Measurements from ENCODE around the gene CCDC107. TPM values are rescaled to one million over a fixed set of nuclear protein-coding genes. Genes with fewer than 3 reads are reported as not detected.

CCDC107 gene
- total and polyA plus RNA-seq, 2 donors: 25.6 to 43.2 TPM

DNA sequence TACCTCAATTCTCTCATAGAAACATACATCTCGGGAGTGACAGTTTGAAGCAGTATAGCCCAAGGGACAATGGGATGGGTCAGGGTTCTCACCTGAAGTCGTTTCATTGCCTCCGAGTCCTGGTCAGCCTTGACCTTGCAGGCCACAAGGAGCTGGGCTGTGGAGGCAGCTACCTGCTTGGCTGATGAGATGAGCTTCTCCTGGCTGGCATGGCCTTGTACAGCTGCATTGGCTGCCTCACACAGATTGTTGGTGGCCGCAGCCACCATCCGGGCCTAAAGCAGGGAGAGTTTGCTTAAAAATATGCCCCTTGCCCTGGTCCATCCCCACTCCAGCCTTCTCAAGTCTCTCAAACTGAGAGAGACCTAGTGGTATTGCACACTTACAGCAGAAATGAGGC, 40.1 kb downstream of the CCDC107 start:
- Histone ChIP-seq H3K36me3 (ENCODE audit: control insufficient read depth in 2 of 2, insufficient read depth in 2 of 2, low read length in 1 of 2) (peaks cover 65 to 77% of the 10 kb centered on the region in 2 donors), H3K4me3 (ENCODE audit: low read length in 2 of 2) (no peak overlapping the region), H3K27me3 (ENCODE audit: control insufficient read depth in 2 of 2, insufficient read depth in 1 of 2, low read length in 1 of 2) (no peaks in the 10 kb centered on the region), H3K9me3 (ENCODE audit: control insufficient read depth in 2 of 2, insufficient read depth in 1 of 2, low read length in 1 of 2) (no peaks in the 10 kb centered on the region), H3K27ac (ENCODE audit: low read depth in 1 of 2, low read length in 1 of 2) (no peak overlapping the region), H3K4me1 (ENCODE audit: control insufficient read depth in 2 of 2, insufficient read depth in 2 of 2, low read length in 2 of 2) (no peaks in the 10 kb centered on the region)
- WGBS: 98% methylated on average over 5 of the region's 5 CpGs
- no peak for DNase-seq (ENCODE audit: low read depth in 6 of 9, low spot score in 9 of 9)

DNA sequence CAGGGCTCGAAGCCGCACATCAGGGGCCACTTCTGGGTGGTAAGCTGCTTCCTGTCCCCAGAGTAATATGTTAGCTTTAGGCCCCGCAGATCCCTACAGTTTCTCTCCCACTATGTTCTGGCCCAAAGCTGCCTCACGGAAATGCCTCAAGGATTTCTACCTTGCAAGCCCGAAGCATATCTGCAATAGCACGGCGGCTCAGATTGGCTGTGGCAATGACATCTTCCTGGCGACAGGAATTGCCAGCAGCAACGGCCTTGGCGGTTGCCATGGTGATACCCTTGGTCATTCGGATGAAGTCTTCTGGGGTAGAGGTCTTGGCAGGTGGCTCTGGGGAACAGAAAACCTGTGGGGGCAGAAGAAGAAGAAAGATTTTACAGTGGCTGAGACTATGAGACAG, 41.9 kb downstream of the CCDC107 start:
- 97% methylated on average over 11 of the region's 11 CpGs for WGBS
- H3K27ac ChIP-seq (ENCODE audit: low read depth in 1 of 2, low read length in 1 of 2): no peak overlapping the region
- H3K27me3 ChIP-seq (ENCODE audit: control insufficient read depth in 2 of 2, insufficient read depth in 1 of 2, low read length in 1 of 2): no peaks in the 10 kb centered on the region
- no peaks in the 10 kb centered on the region for H3K4me1 ChIP-seq (ENCODE audit: control insufficient read depth in 2 of 2, insufficient read depth in 2 of 2, low read length in 2 of 2)
- no peak for DNase-seq (ENCODE audit: low read depth in 6 of 9, low spot score in 9 of 9)
- H3K4me3 ChIP-seq (ENCODE audit: low read length in 2 of 2): no peak overlapping the region
- no peaks in the 10 kb centered on the region for H3K9me3 ChIP-seq (ENCODE audit: control insufficient read depth in 2 of 2, insufficient read depth in 1 of 2, low read length in 1 of 2)
- H3K36me3 ChIP-seq (ENCODE audit: control insufficient read depth in 2 of 2, insufficient read depth in 2 of 2, low read length in 1 of 2): peaks cover 83 to 95% of the 10 kb centered on the region in 2 donors

DNA sequence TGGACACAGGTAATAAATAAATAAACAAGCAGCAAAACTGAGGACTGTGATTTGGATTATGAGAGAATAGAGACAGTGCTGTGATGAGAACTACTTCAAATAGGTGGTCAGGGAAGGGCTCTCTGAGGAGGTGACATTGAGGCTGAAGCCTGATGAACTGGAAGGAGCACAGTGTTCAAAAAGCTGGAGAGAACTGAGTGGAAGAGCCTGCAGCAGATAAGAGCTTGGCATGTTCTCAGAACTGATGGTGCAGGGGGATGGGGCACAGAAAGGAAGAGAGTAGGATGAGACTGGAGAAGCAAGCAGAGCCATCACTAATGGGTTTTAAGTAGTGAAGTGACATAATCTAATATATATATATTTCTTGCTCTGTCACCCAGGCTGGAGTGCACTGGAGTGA, 42.9 kb downstream of the CCDC107 start:
- no peak overlapping the region for H3K27ac ChIP-seq (ENCODE audit: low read depth in 1 of 2, low read length in 1 of 2)
- no peaks in the 10 kb centered on the region for H3K27me3 ChIP-seq (ENCODE audit: control insufficient read depth in 2 of 2, insufficient read depth in 1 of 2, low read length in 1 of 2)
- no peak for DNase-seq (ENCODE audit: low read depth in 6 of 9, low spot score in 9 of 9)
- no peaks in the 10 kb centered on the region for H3K9me3 ChIP-seq (ENCODE audit: control insufficient read depth in 2 of 2, insufficient read depth in 1 of 2, low read length in 1 of 2)
- H3K4me3 ChIP-seq (ENCODE audit: low read length in 2 of 2): no peak overlapping the region
- no peaks in the 10 kb centered on the region for H3K4me1 ChIP-seq (ENCODE audit: control insufficient read depth in 2 of 2, insufficient read depth in 2 of 2, low read length in 2 of 2)
- peaks cover 92 to 99% of the 10 kb centered on the region in 2 donors for H3K36me3 ChIP-seq (ENCODE audit: control insufficient read depth in 2 of 2, insufficient read depth in 2 of 2, low read length in 1 of 2)

DNA sequence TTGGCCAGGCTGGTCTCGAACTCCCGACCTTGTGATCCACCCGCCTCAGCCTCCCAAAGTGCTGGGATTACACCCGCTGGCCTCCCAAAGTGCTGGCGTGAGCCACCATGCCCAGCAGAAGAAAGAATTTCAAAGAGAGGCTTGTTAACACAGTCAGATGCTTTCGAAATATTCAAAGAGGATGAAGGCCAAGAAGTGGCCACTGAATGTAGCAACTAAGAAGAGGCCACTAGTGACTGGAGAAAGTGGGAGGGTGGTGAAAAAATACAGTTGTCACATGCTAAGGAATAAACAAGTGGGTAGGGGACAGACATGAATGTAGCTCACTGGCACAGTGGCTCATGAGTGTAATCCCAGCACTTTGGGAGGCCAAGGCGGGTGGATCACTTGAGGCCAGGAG, 44.6 kb downstream of the CCDC107 start:
- no peak for DNase-seq (ENCODE audit: low read depth in 6 of 9, low spot score in 9 of 9)
- H3K27ac ChIP-seq (ENCODE audit: low read depth in 1 of 2, low read length in 1 of 2): no peak overlapping the region
- 96% methylated on average over 7 of the region's 7 CpGs for WGBS

DNA sequence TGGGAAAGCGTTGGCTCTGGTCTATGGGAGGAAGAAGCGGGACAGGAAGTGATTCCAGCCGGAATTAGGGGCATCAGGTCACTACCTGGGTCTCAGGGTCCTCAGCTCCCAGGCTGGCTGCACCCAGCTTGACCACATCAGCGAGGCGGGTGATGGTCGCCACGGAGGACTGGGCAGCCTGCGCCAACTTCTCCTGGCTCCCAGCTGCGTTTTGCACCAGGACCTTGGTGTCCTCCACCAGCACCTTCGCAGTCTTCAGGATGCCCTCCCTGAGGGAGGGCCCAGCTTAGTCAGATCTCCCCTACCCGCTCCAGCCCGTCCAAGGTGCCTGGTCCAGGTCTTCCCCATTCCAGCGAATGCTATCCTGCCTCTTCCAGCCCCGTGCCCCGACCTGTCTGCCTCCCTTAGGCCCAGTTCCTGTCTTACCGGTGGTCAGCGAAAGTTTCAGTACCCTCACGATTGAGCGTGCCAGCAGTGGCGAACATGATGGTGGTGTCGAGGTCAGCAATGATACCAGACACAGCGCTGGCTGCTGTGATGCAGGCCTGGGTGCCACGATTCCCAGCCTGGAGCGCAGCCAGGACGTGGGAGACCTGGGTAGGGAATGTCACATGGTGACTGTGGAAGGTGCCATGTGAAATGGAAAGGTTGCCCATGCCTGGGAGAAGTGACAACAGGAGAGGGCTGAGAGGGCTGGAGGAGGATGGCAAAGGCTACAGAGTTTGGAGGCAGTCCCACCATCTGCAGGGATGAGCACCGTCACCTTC, 46.0 kb downstream of the CCDC107 start:
- peaks cover 93 to 99% of the 10 kb centered on the region in 2 donors for H3K36me3 ChIP-seq (ENCODE audit: control insufficient read depth in 2 of 2, insufficient read depth in 2 of 2, low read length in 1 of 2)
- no peak overlapping the region for H3K4me3 ChIP-seq (ENCODE audit: low read length in 2 of 2)
- no peaks in the 10 kb centered on the region for H3K9me3 ChIP-seq (ENCODE audit: control insufficient read depth in 2 of 2, insufficient read depth in 1 of 2, low read length in 1 of 2)
- WGBS: 98% methylated on average over 26 of the region's 26 CpGs
- no peak overlapping the region for H3K27ac ChIP-seq (ENCODE audit: low read depth in 1 of 2, low read length in 1 of 2)
- H3K4me1 ChIP-seq (ENCODE audit: control insufficient read depth in 2 of 2, insufficient read depth in 2 of 2, low read length in 2 of 2): no peaks in the 10 kb centered on the region
- DNase-seq (ENCODE audit: low read depth in 6 of 9, low spot score in 9 of 9): no peak
- H3K27me3 ChIP-seq (ENCODE audit: control insufficient read depth in 2 of 2, insufficient read depth in 1 of 2, low read length in 1 of 2): no peaks in the 10 kb centered on the region

More for the DNA sequence above, 44.6 kb downstream of the CCDC107 start:
- H3K4me3 ChIP-seq (ENCODE audit: low read length in 2 of 2): no peak overlapping the region
- no peaks in the 10 kb centered on the region for H3K27me3 ChIP-seq (ENCODE audit: control insufficient read depth in 2 of 2, insufficient read depth in 1 of 2, low read length in 1 of 2)
- no peaks in the 10 kb centered on the region for H3K9me3 ChIP-seq (ENCODE audit: control insufficient read depth in 2 of 2, insufficient read depth in 1 of 2, low read length in 1 of 2)
- no peaks in the 10 kb centered on the region for H3K4me1 ChIP-seq (ENCODE audit: control insufficient read depth in 2 of 2, insufficient read depth in 2 of 2, low read length in 2 of 2)
- peaks cover 94 to 99% of the 10 kb centered on the region in 2 donors for H3K36me3 ChIP-seq (ENCODE audit: control insufficient read depth in 2 of 2, insufficient read depth in 2 of 2, low read length in 1 of 2)

DNA sequence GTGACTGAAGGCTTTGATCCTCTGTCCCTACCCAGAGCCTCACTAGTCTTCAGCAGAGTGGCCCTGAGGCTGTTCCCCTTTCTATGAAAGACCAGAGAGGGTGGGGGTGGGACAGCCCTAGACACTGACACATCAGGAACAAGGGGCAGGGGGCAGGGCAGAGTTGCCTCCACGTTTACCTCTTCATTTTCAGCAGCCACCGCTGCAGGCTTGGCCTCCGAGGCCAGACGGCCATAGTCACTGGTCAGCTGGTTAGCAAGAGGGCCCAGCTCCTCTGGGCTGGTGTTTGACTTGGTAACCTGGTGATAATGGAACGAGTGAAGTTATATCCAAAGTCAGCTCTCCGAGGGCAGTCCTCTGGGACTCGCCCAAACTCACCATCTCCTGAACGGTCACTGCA, 47.3 kb downstream of the CCDC107 start:
- Histone ChIP-seq H3K27ac (ENCODE audit: low read depth in 1 of 2, low read length in 1 of 2) (no peak overlapping the region), H3K27me3 (ENCODE audit: control insufficient read depth in 2 of 2, insufficient read depth in 1 of 2, low read length in 1 of 2) (no peaks in the 10 kb centered on the region), H3K9me3 (ENCODE audit: control insufficient read depth in 2 of 2, insufficient read depth in 1 of 2, low read length in 1 of 2) (no peaks in the 10 kb centered on the region), H3K4me3 (ENCODE audit: low read length in 2 of 2) (no peak overlapping the region), H3K4me1 (ENCODE audit: control insufficient read depth in 2 of 2, insufficient read depth in 2 of 2, low read length in 2 of 2) (no peaks in the 10 kb centered on the region), H3K36me3 (ENCODE audit: control insufficient read depth in 2 of 2, insufficient read depth in 2 of 2, low read length in 1 of 2) (peaks cover 85 to 95% of the 10 kb centered on the region in 2 donors)
- no peak for DNase-seq (ENCODE audit: low read depth in 6 of 9, low spot score in 9 of 9)
- 97% methylated on average over 8 of the region's 8 CpGs for WGBS

DNA sequence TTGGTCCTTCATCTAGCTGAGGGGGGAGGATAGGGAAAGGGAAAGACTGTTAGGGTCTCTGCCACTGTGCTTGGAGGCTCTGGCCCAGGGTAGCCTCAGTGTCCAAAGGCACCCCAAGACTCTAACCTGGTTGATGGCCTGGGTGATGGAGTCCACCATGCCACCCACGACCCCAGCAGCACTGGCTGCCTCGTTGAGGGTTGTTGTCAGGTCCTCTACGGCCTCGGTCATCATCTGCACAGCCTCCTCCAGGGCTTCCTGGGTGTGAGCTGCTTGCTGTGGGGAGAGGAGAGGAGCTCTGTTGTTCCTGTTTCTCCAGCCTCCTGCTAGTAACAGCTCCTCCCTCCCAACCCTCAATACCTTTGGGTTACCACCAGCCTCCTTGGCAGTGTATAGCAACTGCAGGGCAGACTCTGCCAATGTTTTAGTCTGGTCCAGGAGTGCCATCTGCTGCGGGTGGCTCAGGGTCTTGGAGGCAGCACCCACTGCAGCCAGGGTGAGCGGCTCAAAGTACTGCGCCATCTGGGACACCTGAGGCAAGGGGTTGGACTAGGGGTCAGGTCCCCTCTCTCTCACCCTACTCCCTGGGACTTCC, 47.8 kb downstream of the CCDC107 start:
- WGBS: 99% methylated on average over 7 of the region's 7 CpGs

DNA sequence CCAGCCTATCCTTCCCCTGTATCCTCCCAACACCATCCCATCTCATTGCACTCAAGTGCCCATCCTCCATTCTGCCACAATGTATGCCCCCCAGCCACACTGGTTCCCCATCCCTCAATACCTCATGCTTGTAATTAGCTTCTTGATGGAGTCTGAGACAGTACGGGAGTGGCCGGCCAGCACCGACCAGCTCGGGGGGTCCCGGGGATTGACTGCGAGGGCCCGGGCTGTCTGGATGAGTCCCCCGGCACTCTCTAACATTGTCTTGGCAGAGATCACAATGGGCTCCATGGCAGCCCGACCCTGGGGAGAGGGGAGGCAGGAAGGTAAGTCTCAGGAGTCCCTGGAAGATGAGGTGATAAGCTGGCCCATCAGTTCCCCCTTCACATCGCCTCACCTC, 48.9 kb downstream of the CCDC107 start:
- no peak overlapping the region for H3K4me3 ChIP-seq (ENCODE audit: low read length in 2 of 2)
- DNase-seq (ENCODE audit: low read depth in 6 of 9, low spot score in 9 of 9): no peak
- WGBS: 97% methylated on average over 10 of the region's 10 CpGs
- H3K9me3 ChIP-seq (ENCODE audit: control insufficient read depth in 2 of 2, insufficient read depth in 1 of 2, low read length in 1 of 2): no peaks in the 10 kb centered on the region
- no peaks in the 10 kb centered on the region for H3K4me1 ChIP-seq (ENCODE audit: control insufficient read depth in 2 of 2, insufficient read depth in 2 of 2, low read length in 2 of 2)
- H3K27me3 ChIP-seq (ENCODE audit: control insufficient read depth in 2 of 2, insufficient read depth in 1 of 2, low read length in 1 of 2): no peaks in the 10 kb centered on the region
- no peak overlapping the region for H3K27ac ChIP-seq (ENCODE audit: low read depth in 1 of 2, low read length in 1 of 2)
- H3K36me3 ChIP-seq (ENCODE audit: control insufficient read depth in 2 of 2, insufficient read depth in 2 of 2, low read length in 1 of 2): peaks cover 88 to 95% of the 10 kb centered on the region in 2 donors

More for the DNA sequence above, 47.8 kb downstream of the CCDC107 start:
- H3K4me1 ChIP-seq (ENCODE audit: control insufficient read depth in 2 of 2, insufficient read depth in 2 of 2, low read length in 2 of 2): no peaks in the 10 kb centered on the region
- H3K9me3 ChIP-seq (ENCODE audit: control insufficient read depth in 2 of 2, insufficient read depth in 1 of 2, low read length in 1 of 2): no peaks in the 10 kb centered on the region
- no peak overlapping the region for H3K27ac ChIP-seq (ENCODE audit: low read depth in 1 of 2, low read length in 1 of 2)
- no peak for DNase-seq (ENCODE audit: low read depth in 6 of 9, low spot score in 9 of 9)
- H3K27me3 ChIP-seq (ENCODE audit: control insufficient read depth in 2 of 2, insufficient read depth in 1 of 2, low read length in 1 of 2): no peaks in the 10 kb centered on the region
- H3K4me3 ChIP-seq (ENCODE audit: low read length in 2 of 2): no peak overlapping the region
- peaks cover 88 to 95% of the 10 kb centered on the region in 2 donors for H3K36me3 ChIP-seq (ENCODE audit: control insufficient read depth in 2 of 2, insufficient read depth in 2 of 2, low read length in 1 of 2)

DNA sequence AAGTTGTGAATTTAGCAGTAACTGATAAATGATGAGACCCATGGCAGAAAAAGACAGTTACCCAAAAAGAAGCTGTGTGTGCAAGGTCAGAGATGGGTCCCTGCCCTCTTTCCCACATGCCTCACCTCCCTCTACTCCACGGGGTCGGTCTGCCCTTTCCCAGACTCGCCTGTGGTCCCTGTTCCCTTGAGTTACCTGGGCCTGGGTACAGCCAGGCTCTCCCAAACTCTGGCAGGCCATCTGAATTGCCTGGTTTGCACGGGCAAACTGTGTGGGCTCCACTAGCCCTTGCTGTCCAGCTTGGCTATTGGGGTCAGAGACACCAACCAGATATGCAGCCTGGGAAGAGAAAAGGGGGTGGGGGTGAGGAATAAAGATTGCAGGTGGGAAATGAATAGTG, 50.1 kb downstream of the CCDC107 start:
- no peaks in the 10 kb centered on the region for H3K4me1 ChIP-seq (ENCODE audit: control insufficient read depth in 2 of 2, insufficient read depth in 2 of 2, low read length in 2 of 2)
- H3K27me3 ChIP-seq (ENCODE audit: control insufficient read depth in 2 of 2, insufficient read depth in 1 of 2, low read length in 1 of 2): no peaks in the 10 kb centered on the region
- H3K9me3 ChIP-seq (ENCODE audit: control insufficient read depth in 2 of 2, insufficient read depth in 1 of 2, low read length in 1 of 2): no peaks in the 10 kb centered on the region
- 98% methylated on average over 4 of the region's 4 CpGs for WGBS
- H3K36me3 ChIP-seq (ENCODE audit: control insufficient read depth in 2 of 2, insufficient read depth in 2 of 2, low read length in 1 of 2): peaks cover 91 to 95% of the 10 kb centered on the region in 2 donors
- no peak for DNase-seq (ENCODE audit: low read depth in 6 of 9, low spot score in 9 of 9)
- no peak overlapping the region for H3K4me3 ChIP-seq (ENCODE audit: low read length in 2 of 2)
- no peak overlapping the region for H3K27ac ChIP-seq (ENCODE audit: low read depth in 1 of 2, low read length in 1 of 2)

Data from thymus (tissue), 11 donors.